SK-N-SH (cell line): Measurements from ENCODE around the gene ZNF605.
"Not testable (repeated sequence)": the region's sequence is repeated elsewhere in the genome, so short reads cannot be mapped to it uniquely, and the experiment has no call there.

Experiments used
- FOSL2 ChIP-seq: IDR thresholded peaks from 2 replicates; pipeline ENCODE4 v1.4.0; 2012; ENCODE audit warnings: low read depth, mild to moderate bottlenecking, moderate library complexity, borderline replicate concordance
- FOXM1 ChIP-seq: IDR thresholded peaks from 2 replicates; pipeline ENCODE4 v1.4.0; 2012; ENCODE audit warnings: low read depth, mild to moderate bottlenecking
- GATA2 ChIP-seq: sonication (generic); formaldehyde crosslinking; IDR thresholded peaks from 2 replicates; pipeline ENCODE4 v1.5.0; 2020; ENCODE audit warnings: mild to moderate bottlenecking, missing genetic modification reagents
- SMC3 ChIP-seq: IDR thresholded peaks from 2 replicates; pipeline ENCODE4 v1.6.1; 2012; ENCODE audit warnings: low read depth, low read length, improper control_type of control experiment
- TF ChIP-seq, protein P1 (sequence below): IDR thresholded peaks from 2 replicates; pipeline ENCODE4 v1.4.0; 2012; ENCODE audit warnings: low read depth, borderline replicate concordance
- TF ChIP-seq, protein P2 (sequence below): fragments of 200-600 bp; sonication (generic); IDR thresholded peaks from 2 replicates; pipeline ENCODE4 v1.6.1; 2017; ENCODE audit warnings: antibody characterized with exemption, mild to moderate bottlenecking, moderate library complexity
- TF ChIP-seq, protein P3 (sequence below): IDR thresholded peaks from 2 replicates; pipeline ENCODE4 v1.4.0; 2012; ENCODE audit warnings: low read depth, borderline replicate concordance
- TF ChIP-seq, protein P4 (sequence below): IDR thresholded peaks from 2 replicates; pipeline ENCODE4 v1.6.1; 2012; ENCODE audit warnings: mild to moderate bottlenecking, low read depth, low read length, moderate library complexity

DNA sequence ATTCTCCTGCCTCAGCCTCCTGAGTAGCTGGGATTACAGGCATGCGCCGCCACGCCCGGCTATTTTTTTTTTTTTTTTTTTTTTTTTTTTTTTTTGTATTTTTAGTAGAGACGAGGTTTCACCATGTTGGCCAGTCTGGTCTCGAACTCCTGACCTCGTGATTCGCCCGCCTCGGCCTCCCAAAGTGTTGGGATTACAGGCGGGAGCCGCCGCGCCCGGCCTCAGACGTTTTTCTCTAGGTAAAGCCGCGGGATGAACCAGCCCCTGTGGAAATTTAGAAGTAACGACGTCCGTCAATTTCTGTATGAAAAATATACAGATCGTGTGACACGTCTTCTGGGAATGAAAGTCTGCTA lies 48.3 kb downstream of the ZNF605 start:
- TF ChIP-seq, protein P1, sequence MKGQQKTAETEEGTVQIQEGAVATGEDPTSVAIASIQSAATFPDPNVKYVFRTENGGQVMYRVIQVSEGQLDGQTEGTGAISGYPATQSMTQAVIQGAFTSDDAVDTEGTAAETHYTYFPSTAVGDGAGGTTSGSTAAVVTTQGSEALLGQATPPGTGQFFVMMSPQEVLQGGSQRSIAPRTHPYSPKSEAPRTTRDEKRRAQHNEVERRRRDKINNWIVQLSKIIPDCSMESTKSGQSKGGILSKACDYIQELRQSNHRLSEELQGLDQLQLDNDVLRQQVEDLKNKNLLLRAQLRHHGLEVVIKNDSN: not testable (repeated sequence)
- not testable (repeated sequence) for TF ChIP-seq GATA2 (CRISPR knock-in tag); FOSL2; FOXM1; SMC3
- TF ChIP-seq, protein P2, sequence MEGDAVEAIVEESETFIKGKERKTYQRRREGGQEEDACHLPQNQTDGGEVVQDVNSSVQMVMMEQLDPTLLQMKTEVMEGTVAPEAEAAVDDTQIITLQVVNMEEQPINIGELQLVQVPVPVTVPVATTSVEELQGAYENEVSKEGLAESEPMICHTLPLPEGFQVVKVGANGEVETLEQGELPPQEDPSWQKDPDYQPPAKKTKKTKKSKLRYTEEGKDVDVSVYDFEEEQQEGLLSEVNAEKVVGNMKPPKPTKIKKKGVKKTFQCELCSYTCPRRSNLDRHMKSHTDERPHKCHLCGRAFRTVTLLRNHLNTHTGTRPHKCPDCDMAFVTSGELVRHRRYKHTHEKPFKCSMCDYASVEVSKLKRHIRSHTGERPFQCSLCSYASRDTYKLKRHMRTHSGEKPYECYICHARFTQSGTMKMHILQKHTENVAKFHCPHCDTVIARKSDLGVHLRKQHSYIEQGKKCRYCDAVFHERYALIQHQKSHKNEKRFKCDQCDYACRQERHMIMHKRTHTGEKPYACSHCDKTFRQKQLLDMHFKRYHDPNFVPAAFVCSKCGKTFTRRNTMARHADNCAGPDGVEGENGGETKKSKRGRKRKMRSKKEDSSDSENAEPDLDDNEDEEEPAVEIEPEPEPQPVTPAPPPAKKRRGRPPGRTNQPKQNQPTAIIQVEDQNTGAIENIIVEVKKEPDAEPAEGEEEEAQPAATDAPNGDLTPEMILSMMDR: not testable (repeated sequence)
- TF ChIP-seq, protein P3, sequence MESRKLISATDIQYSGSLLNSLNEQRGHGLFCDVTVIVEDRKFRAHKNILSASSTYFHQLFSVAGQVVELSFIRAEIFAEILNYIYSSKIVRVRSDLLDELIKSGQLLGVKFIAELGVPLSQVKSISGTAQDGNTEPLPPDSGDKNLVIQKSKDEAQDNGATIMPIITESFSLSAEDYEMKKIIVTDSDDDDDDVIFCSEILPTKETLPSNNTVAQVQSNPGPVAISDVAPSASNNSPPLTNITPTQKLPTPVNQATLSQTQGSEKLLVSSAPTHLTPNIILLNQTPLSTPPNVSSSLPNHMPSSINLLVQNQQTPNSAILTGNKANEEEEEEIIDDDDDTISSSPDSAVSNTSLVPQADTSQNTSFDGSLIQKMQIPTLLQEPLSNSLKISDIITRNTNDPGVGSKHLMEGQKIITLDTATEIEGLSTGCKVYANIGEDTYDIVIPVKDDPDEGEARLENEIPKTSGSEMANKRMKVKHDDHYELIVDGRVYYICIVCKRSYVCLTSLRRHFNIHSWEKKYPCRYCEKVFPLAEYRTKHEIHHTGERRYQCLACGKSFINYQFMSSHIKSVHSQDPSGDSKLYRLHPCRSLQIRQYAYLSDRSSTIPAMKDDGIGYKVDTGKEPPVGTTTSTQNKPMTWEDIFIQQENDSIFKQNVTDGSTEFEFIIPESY: not testable (repeated sequence)
- TF ChIP-seq, protein P4, sequence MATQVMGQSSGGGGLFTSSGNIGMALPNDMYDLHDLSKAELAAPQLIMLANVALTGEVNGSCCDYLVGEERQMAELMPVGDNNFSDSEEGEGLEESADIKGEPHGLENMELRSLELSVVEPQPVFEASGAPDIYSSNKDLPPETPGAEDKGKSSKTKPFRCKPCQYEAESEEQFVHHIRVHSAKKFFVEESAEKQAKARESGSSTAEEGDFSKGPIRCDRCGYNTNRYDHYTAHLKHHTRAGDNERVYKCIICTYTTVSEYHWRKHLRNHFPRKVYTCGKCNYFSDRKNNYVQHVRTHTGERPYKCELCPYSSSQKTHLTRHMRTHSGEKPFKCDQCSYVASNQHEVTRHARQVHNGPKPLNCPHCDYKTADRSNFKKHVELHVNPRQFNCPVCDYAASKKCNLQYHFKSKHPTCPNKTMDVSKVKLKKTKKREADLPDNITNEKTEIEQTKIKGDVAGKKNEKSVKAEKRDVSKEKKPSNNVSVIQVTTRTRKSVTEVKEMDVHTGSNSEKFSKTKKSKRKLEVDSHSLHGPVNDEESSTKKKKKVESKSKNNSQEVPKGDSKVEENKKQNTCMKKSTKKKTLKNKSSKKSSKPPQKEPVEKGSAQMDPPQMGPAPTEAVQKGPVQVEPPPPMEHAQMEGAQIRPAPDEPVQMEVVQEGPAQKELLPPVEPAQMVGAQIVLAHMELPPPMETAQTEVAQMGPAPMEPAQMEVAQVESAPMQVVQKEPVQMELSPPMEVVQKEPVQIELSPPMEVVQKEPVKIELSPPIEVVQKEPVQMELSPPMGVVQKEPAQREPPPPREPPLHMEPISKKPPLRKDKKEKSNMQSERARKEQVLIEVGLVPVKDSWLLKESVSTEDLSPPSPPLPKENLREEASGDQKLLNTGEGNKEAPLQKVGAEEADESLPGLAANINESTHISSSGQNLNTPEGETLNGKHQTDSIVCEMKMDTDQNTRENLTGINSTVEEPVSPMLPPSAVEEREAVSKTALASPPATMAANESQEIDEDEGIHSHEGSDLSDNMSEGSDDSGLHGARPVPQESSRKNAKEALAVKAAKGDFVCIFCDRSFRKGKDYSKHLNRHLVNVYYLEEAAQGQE: not testable (repeated sequence)
